Panc1 (cell line): Measurements from ENCODE around the gene OR6N1. TPM values are rescaled to one million over a fixed set of nuclear protein-coding genes. Genes with fewer than 3 reads are reported as not detected.

ENCODE experiments used
- ATAC-seq: fragments of 200-7000 bp; cut with Tn5 transposase; 2 replicates; pipeline ENCODE4 v1.9.1; 2020; ENCODE audit warnings: mild to moderate bottlenecking, moderate library complexity
- BruUV-seq: library from RNA; stranded (reverse); fragments of 400-500 nt; replicated peaks from 2 replicates; lab custom pipeline; 2021; lab: Mats Ljungman, UMichigan
- CTCF ChIA-PET: fragments of 300-600 bp; sonication (Branson Sonifier 250); formaldehyde crosslinking; loops from one replicate; lab custom pipeline; 2022; ENCODE audit warnings: antibody characterized with exemption; lab: Charles Lee
- POLR2A ChIA-PET: fragments of 300-600 bp; sonication (Branson Sonifier 250); formaldehyde crosslinking; loops from one replicate; lab custom pipeline; 2022; ENCODE audit warnings: antibody characterized with exemption; lab: Charles Lee
- DNase-seq: peaks from one replicate; pipeline ENCODE4 v3.0.0-alpha.2; 2010; ENCODE audit warnings: low read depth, low spot score
- H3K27ac ChIP-seq: 2 replicates; pipeline ENCODE4 v1.5.1; 2011; ENCODE audit warnings: mild to moderate bottlenecking, low read length, inconsistent platforms
- H3K27me3 ChIP-seq: fragments of 200-500 bp; sonication (Bioruptor generic); 2 replicates; pipeline ENCODE4 v1.6.0; 2014; ENCODE audit warnings: low read length, inconsistent platforms; ENCODE audit not compliant: control insufficient read depth, insufficient read depth
- H3K36me3 ChIP-seq: fragments of 200-500 bp; sonication (Bioruptor generic); 2 replicates; pipeline ENCODE4 v1.5.1; 2014; ENCODE audit warnings: inconsistent platforms, mild to moderate bottlenecking, low read length, moderate library complexity; ENCODE audit not compliant: control insufficient read depth, insufficient read depth
- H3K4me1 ChIP-seq: 2 replicates; pipeline ENCODE4 v1.5.1; 2011; ENCODE audit warnings: inconsistent platforms, mild to moderate bottlenecking, low read length, moderate library complexity; ENCODE audit not compliant: control insufficient read depth, insufficient read depth
- H3K4me3 ChIP-seq, 2 experiments: 2 replicates each; pipeline ENCODE4 v1.5.1; 2011 to 2012; ENCODE audit warnings: low read depth in 2 of 2, low read length in 2 of 2, mild to moderate bottlenecking in 2 of 2, inconsistent platforms in 1 of 2, moderate library complexity in 1 of 2
- H3K9me3 ChIP-seq: fragments of 200-500 bp; sonication (Bioruptor generic); 2 replicates; pipeline ENCODE4 v1.5.1; 2014; ENCODE audit warnings: low read depth, mild to moderate bottlenecking, inconsistent platforms, low read length, moderate library complexity; ENCODE audit not compliant: control insufficient read depth, insufficient read depth
- POLR2AphosphoS5 ChIP-seq: IDR thresholded peaks from 2 replicates; pipeline ENCODE4 v1.6.1; 2012; ENCODE audit warnings: mild to moderate bottlenecking, low read depth, low read length, moderate library complexity
- SIN3A ChIP-seq: IDR thresholded peaks from 2 replicates; pipeline ENCODE4 v1.6.1; 2012; ENCODE audit warnings: low read depth, mild to moderate bottlenecking, low read length, moderate library complexity, borderline replicate concordance; ENCODE audit not compliant: insufficient read depth
- TCF7L2 ChIP-seq: IDR thresholded peaks from 2 replicates; pipeline ENCODE4 v1.6.1; 2011; ENCODE audit warnings: mild to moderate bottlenecking, low read depth, low read length, inconsistent platforms
- in situ Hi-C: cut with HindIII; loops from 2 replicates; pipeline ENCODE4 v1.10.0; 2016; ENCODE audit warnings: low sequenced_read_pairs, low pct_unique_long_range_greater_than_20kb
- intact Hi-C: fragments of 100-400 bp; cut with micrococcal nuclease; formaldehyde crosslinking; loops from one replicate; pipeline ENCODE4 v1.10.0; 2022; ENCODE audit not compliant: unreplicated experiment
- total RNA-seq: library from RNA; stranded (reverse); gene quantifications from one replicate; pipeline ENCODE4 v1.2.1, GENCODE V29; 2021; ENCODE audit not compliant: unreplicated experiment
- TF ChIP-seq, protein P1 (sequence below): fragments of 450-650 bp; IDR thresholded peaks from 2 replicates; pipeline ENCODE4 v1.5.1; 2017; ENCODE audit warnings: mild to moderate bottlenecking
- TF ChIP-seq, protein P2 (sequence below), 2 experiments: IDR thresholded peaks; 2 replicates each; pipeline ENCODE4 v1.6.1; 2011 to 2012; ENCODE audit warnings: low read depth in 2 of 2, control low read depth in 1 of 2, low read length in 1 of 2, mild to moderate bottlenecking in 1 of 2, moderate library complexity in 1 of 2; ENCODE audit not compliant: insufficient read depth in 1 of 2

The OR6N1 gene
- total RNA-seq, 1 experiment from 2014 or later, result not detected

DNA sequence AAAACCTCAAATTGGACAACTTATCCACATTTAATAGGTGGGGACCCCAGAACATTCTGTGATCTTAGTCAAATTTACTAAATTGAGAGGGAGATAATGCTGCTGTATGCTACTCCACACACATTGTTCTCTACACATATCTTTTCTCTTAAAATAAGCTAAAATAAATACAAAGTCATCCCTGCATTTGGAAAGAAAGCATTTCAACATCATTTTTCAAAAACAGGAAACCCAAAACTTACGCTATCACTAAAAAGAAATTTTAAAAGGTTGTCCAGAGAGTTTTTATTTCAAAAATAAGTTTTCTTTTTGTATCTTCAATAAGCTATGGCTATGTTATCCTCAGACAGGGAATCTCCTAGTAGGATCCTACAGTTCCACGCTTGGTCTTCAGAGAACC, 28.5 kb upstream of the OR6N1 start:
- no peak for TF ChIP-seq SIN3A
- no peak for TF ChIP-seq TCF7L2
- TF ChIP-seq, protein P1, sequence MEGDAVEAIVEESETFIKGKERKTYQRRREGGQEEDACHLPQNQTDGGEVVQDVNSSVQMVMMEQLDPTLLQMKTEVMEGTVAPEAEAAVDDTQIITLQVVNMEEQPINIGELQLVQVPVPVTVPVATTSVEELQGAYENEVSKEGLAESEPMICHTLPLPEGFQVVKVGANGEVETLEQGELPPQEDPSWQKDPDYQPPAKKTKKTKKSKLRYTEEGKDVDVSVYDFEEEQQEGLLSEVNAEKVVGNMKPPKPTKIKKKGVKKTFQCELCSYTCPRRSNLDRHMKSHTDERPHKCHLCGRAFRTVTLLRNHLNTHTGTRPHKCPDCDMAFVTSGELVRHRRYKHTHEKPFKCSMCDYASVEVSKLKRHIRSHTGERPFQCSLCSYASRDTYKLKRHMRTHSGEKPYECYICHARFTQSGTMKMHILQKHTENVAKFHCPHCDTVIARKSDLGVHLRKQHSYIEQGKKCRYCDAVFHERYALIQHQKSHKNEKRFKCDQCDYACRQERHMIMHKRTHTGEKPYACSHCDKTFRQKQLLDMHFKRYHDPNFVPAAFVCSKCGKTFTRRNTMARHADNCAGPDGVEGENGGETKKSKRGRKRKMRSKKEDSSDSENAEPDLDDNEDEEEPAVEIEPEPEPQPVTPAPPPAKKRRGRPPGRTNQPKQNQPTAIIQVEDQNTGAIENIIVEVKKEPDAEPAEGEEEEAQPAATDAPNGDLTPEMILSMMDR, result no peak
- TF ChIP-seq, protein P2, sequence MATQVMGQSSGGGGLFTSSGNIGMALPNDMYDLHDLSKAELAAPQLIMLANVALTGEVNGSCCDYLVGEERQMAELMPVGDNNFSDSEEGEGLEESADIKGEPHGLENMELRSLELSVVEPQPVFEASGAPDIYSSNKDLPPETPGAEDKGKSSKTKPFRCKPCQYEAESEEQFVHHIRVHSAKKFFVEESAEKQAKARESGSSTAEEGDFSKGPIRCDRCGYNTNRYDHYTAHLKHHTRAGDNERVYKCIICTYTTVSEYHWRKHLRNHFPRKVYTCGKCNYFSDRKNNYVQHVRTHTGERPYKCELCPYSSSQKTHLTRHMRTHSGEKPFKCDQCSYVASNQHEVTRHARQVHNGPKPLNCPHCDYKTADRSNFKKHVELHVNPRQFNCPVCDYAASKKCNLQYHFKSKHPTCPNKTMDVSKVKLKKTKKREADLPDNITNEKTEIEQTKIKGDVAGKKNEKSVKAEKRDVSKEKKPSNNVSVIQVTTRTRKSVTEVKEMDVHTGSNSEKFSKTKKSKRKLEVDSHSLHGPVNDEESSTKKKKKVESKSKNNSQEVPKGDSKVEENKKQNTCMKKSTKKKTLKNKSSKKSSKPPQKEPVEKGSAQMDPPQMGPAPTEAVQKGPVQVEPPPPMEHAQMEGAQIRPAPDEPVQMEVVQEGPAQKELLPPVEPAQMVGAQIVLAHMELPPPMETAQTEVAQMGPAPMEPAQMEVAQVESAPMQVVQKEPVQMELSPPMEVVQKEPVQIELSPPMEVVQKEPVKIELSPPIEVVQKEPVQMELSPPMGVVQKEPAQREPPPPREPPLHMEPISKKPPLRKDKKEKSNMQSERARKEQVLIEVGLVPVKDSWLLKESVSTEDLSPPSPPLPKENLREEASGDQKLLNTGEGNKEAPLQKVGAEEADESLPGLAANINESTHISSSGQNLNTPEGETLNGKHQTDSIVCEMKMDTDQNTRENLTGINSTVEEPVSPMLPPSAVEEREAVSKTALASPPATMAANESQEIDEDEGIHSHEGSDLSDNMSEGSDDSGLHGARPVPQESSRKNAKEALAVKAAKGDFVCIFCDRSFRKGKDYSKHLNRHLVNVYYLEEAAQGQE (IDR thresholded peaks at IDR 0.05; ENCODE audit: insufficient read depth in 1 of 2, low read depth in 2 of 2, low read length in 1 of 2), result no peak
- no peak for TF ChIP-seq POLR2AphosphoS5
- H3K9me3 ChIP-seq, result no peaks in the 10 kb centered on the region
- in situ Hi-C loops (no loop called here), intact Hi-C loops (no loop called here)
- ATAC-seq, result no peak
- no peak for DNase-seq
- H3K4me1 ChIP-seq, result no peaks in the 10 kb centered on the region
- no TSS peak for BruUV-seq
- CTCF ChIA-PET, result no interaction called here
- POLR2A ChIA-PET, result no interaction called here
- no peaks in the 10 kb centered on the region for H3K27me3 ChIP-seq
- no peaks in the 10 kb centered on the region for H3K36me3 ChIP-seq
- no peak overlapping the region for H3K4me3 ChIP-seq
- no peak overlapping the region for H3K27ac ChIP-seq

DNA sequence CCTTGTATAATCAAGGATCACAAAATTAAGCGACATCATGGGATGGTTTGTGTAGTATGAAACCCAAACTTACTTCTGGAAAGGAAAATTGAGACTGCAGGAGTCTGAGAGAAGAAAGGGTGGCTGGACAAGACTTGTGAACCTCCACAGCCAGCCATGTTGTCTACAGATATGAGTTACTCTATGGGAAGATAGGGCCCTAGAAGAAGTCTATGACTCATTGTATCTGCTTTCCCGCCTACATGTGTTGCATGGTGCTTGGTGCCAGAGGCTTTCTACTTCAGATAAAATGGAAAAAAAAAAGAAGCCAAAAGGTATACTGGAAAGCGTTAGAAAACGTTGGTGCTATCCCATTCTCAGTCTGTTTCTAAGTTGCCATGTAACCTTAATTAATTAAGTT, 27.7 kb upstream of the OR6N1 start:
- TF ChIP-seq POLR2AphosphoS5 (no peak), TCF7L2 (no peak), SIN3A (no peak)
- TF ChIP-seq, protein P1, result no peak
- TF ChIP-seq, protein P2 (IDR thresholded peaks at IDR 0.05; ENCODE audit: insufficient read depth in 1 of 2, low read depth in 2 of 2, low read length in 1 of 2), result no peak
- H3K4me3 ChIP-seq, result no peak overlapping the region
- ChIA-PET CTCF (no interaction called here), POLR2A (no interaction called here)
- H3K9me3 ChIP-seq, result no peaks in the 10 kb centered on the region
- DNase-seq (no peak), ATAC-seq (no peak)
- H3K4me1 ChIP-seq, result no peaks in the 10 kb centered on the region
- H3K27ac ChIP-seq, result no peak overlapping the region
- intact Hi-C loops, result no loop called here
- BruUV-seq, result no TSS peak
- H3K36me3 ChIP-seq, result no peaks in the 10 kb centered on the region
- H3K27me3 ChIP-seq, result no peaks in the 10 kb centered on the region
- in situ Hi-C loops, result no loop called here
